CMK (cell line): Measurements from ENCODE around the gene UNCX.

Source experiments
- DNase-seq: peaks from one replicate; pipeline ENCODE4 v3.0.0-alpha.2; 2010; ENCODE audit warnings: low read depth

The UNCX gene

GRCh38 chr7:1218541-1219165 lies 14.0 kb upstream of the UNCX start:
- no peak for DNase-seq

GRCh38 chr7:1219498-1219897 lies 13.2 kb upstream of the UNCX start:
- DNase-seq, result no peak

DNA sequence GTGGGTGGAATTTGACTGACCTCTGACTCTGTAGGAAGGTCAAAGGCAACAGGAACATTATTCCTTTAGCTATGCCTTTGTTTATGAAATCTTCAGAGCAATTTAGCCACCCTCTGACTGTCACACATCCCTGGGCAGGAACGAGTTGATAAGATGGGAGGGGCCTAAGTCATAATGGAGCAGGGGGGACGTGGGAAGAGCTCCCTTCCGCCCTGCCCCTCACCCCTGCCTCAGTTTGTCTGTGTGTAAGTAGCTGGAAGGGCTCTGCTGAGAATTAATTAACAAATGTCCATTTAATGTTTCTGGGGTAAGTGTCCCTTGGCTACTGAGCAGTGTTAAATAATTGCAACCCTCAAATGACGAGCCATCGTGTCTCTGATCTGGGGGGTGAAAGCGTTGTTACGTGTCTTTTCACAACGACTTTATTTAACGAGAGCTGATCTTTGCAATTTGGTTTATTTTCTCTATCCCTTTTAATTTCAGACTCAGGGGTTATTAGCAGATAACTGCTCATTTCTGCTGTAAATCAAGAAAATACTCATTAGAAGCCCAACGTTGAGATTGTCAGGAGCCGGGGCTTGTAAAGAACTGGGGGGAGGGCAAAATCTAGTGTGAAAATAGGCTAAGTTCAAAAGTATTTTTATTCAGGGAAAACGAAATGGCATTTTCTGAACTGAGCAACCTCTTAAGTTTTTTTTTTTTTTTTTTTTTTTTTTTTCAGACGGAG lies 12.5 kb upstream of the UNCX start:
- no peak for DNase-seq

- no peak for DNase-seq
These were observed 11.5 kb upstream of the UNCX start for GRCh38 chr7:1220977-1221745.

GRCh38 chr7:1223196-1223981 lies 9.3 kb upstream of the UNCX start:
- DNase-seq, result no peak

DNA sequence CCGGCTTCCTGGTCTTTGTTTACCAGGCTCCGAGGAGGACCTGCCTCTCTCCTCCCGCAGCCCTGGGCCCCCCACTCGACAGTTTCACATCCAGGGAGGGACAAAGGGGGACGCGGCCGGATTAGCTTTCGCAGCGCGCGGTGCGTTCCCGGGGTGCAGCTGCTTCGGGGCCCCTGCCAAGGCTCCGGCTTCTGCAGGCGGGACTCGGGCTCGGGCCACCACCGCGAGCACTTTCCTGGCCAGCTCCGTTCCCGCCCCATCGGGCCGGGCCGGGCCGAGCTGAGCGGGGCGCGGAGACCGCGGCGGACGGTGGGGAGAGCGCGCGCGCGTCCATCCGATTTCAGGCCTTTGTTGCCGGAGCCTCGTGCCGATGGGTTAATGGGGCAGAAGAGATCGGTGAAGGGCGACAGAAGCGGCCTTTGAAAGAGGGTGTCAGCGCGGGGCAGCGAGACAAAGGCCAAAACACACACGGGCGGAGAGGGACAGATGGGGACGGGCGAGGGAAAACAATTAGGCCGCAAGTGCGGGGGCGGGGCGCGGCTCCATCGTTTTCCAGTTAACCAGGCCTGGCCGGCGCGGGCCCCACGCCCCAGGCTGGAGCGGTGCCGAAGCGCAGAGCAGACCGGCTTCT lies 8.5 kb upstream of the UNCX start:
- DNase-seq, result no peak

GRCh38 chr7:1225030-1225429 lies 7.6 kb upstream of the UNCX start:
- no peak for DNase-seq

DNA sequence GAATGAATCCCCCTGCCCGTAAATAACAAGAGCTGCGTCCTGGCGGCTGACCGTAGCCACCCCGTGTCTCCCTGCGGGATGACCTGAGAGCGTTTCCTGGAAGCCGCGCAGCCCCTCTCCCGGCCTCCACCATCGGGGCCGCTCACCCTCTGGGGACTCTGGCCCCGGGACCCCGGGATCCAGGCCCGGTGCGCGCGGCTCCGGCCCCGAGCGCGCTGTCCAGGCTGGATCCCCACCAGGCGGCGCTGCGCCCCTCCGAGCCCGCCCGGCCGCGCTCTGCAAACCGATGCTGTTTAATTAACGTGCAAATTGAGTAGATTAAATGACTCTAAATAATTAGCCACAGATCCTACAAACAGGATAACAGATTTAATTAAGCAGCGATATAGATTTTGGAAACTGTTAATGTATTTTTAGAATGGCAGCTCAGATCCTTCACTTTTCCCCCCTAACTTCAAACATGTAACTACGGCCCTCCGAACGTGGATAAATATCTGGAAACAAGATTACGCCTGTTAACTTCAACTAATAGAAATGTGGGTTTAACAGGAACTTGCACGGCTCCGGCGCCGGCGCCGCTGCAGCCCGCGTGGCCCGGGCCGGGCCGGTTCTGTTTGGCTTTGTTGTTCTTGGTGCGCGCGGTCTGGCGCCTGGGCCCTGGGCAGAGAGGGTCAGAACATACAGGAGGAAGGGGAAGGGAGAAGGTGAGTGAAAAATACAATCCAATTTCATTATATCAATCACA lies 7.1 kb upstream of the UNCX start:
- no peak for DNase-seq

GRCh38 chr7:1226186-1226901 lies 6.3 kb upstream of the UNCX start:
- DNase-seq, result no peak

DNA sequence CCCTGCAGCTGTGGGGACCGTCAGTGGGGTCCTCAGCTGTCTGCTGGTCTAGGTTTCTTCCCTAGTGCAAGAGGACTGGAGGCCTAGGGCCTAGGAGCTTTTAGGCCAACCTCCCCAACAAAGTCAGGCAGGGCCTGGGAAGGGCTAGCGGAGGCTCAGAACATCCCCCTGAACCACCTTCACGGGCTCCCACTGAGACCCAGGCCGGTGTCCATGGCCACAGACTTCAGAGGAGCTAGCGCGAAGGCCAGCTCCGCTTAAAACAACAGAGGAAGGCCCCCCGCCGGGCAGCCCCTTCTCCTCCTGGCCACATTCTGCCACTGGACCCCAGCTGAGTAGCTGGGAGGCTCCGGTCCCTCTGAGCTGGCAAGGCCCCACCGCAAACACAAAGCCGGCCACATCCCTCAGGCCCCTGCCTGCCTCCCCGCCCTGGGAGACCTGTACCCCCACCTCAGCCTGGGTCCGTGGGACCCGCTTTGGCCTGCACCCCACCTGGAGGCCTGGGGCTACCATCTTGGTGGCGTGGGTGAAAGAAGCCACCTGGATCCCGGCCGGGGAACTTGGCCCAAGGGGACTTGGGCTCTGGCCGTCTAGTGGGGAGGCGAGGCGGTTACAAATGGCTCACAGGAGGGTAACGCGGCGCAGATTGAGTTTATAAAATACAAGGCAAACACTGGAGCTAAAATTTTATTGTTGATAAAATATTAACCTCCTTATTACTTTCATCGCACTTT lies 5.4 kb upstream of the UNCX start:
- DNase-seq, result no peak

- DNase-seq, result no peak
These were observed 4.7 kb upstream of the UNCX start for GRCh38 chr7:1227814-1228544.

GRCh38 chr7:1228545-1229201 lies 4.0 kb upstream of the UNCX start:
- no peak for DNase-seq

GRCh38 chr7:1229202-1229947 lies 3.3 kb upstream of the UNCX start:
- DNase-seq, result no peak

- DNase-seq, result no peak
These were observed 2.7 kb upstream of the UNCX start for GRCh38 chr7:1229956-1230355.

GRCh38 chr7:1230411-1231213 lies 2.1 kb upstream of the UNCX start:
- no peak for DNase-seq

GRCh38 chr7:1231214-1232102 lies 1.2 kb upstream of the UNCX start:
- DNase-seq, result no peak
